Measurements from ENCODE around the gene PGA5.
A peak's percentile ranks its signal among the peaks of the same experiment; 100 is the strongest.
"Not testable (repeated sequence)": the region's sequence is repeated elsewhere in the genome, so short reads cannot be mapped to it uniquely, and the experiment has no call there.

PGA5 gene

DNA sequence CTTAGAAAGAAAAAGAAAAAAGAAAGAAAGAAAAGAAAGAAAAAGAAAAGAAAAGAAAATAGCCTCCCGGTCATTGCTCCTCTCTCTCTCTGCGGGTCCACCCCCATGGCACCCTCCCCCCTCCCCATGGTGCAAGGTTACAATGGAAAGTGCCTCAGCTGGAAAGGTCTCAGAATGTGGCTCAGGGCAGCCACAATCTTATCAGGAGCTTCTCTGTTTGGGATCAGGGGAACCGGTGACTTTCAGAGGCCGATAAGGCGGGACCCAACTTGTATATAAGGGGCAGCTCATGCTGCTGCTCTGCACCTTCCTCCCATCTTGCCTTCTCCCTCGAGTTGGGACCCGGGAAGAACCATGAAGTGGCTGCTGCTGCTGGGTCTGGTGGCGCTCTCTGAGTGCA is 18.9 kb upstream of the PGA5 start, which contains the start of gene PGA4:
TSS of gene PGA4 (plus strand) at position 301 of the 400 bp plus-strand sequence. CDS start at position 355, 54 bp downstream.
- intact Hi-C loops (cut with DNase I); DNase-seq: not testable (repeated sequence)

DNA sequence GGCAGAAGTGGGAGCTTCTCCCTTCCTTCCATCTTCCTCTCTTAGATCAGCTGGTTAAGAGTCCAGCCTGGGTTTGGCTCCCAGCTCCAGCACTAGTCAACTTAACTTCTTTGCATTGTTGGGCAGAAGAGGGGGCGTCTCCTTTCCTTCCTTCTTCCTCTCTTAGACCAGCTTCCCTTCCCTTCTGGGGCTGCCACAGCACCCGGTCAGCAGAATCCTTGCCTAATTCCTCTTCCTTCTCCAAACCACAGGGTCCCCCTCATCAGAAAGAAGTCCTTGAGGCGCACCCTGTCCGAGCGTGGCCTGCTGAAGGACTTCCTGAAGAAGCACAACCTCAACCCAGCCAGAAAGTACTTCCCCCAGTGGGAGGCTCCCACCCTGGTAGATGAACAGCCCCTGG is 18.3 kb upstream of the PGA5 start:
- DNase-seq: not testable (repeated sequence)

DNA sequence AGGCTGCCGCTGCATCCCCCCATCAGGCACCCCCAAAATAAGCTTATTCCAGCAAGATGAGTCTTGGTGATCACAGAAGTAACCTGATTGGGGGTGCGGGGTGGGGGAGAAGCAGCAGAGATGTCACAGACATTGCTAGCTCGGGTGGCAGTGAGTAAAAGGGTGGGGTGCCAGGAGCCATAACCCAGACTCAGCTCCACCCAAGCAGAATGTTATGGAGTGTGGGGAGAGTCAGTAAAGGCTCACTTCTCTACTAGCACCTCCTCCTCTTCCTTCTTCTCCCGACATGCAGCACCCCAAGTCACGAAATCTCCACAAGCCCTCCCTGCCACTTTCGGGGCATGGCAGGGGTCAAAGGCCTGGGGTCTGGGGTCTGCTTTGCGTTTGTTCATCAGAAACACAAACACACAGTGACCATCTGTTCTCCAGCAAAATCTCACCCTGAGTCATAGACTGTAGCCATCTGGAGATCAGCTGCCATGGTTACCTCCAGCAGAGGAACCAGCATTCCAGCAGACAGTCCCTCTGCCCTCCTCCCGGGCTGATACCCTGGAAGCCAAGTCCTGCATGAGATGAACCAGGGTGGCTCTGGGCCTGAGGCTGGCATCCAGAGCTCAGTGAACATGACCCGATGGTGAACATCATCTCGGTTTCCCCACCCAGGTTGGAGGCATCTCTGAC is 14.4 kb upstream of the PGA5 start:
- intact Hi-C loops (cut with DNase I): not testable (repeated sequence)

More for the DNA sequence above, 18.3 kb upstream of the PGA5 start:
- intact Hi-C loops (cut with DNase I): not testable (repeated sequence)

DNA sequence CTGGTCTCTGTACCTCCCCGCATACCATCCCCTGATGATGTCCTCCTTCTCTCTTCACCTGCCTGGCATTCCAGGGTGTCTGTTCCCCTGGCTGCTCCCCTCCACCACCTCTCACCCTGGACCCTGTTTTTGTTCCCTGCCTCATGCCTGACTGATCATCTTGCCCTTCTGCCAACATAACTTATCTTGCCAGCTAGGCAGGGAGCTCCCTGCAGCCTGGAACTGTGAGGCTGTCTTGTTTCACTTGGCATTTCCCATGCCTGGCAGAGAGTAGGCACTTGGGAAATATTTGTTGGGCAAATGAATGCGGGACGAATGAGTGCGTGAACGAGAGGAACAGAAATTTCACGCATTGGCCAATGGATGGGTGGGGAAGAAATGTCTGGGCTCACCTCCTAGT is 11.5 kb upstream of the PGA5 start:
- DNase-seq; intact Hi-C loops (cut with DNase I): not testable (repeated sequence)

More for the DNA sequence above, 14.4 kb upstream of the PGA5 start:
- DNase-seq: not testable (repeated sequence)

DNA sequence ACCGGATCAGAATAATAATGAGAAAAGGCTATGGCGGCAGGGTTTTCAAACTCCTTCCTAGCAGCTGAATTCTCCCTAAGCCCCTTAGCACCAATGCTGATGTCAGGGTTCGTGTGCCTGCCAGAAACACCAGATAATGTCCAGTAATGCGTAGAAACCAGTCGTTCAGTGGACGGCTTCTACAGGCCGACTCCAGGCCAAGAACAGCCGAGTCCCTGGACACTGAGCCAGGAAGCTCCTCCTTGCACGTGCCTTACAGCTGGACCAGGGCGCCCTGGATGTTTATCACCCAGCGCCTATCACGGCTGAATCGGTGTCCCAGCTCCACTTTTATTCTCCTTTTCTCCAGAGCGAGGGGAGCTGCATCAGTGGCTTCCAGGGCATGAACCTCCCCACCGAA is 9.9 kb upstream of the PGA5 start:
- intact Hi-C loops (cut with DNase I); DNase-seq: not testable (repeated sequence)

DNA sequence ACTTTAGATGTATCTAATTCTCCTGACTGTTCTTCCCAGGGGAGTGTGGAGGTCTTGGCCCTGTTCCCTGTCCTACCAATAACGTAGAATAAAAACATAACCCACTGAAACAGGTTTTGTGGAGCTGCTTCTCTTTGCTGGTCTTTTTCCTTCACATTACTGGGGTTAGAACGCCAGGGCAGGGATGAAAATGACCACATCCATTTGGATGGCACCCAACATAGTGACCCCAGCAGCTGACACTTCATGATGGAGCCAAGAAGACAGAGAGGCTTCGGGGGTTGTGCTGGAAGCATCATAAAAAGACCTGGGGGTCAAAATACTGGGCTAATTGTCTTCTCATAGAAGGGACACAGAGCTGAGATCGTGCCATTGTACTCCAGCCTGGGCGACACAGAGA is 9.4 kb upstream of the PGA5 start:
- intact Hi-C loops (cut with DNase I); DNase-seq: not testable (repeated sequence)

DNA sequence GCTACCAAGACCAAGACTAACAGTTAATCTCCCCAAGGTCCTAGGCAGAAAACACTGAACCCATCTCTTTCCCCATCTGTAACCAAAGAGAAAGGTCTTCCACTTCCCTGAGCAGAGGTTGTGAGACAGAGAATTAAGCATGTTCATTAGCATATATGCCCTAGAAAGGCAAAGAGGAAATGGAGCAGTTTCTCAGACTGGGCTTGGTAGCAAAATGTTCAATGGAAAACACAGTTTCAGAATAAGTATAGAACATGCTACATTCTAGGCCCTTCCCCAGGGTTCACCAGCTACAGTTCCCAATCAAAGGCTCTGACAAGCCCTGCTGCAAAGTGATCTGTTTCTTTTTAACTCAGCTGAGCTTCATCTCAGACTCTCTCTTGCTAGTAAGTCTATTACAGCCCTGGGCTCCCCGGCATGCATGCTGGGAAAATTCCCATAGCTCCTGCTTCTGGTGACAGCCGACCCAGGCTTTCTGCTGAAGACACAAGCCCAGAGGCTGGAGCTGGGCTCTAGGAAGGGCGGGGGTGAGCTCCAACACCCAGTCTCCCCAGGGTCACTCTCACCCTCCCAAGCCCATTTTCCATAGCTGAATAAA is 8.3 kb upstream of the PGA5 start:
- DNase-seq; intact Hi-C loops (cut with DNase I): not testable (repeated sequence)

DNA sequence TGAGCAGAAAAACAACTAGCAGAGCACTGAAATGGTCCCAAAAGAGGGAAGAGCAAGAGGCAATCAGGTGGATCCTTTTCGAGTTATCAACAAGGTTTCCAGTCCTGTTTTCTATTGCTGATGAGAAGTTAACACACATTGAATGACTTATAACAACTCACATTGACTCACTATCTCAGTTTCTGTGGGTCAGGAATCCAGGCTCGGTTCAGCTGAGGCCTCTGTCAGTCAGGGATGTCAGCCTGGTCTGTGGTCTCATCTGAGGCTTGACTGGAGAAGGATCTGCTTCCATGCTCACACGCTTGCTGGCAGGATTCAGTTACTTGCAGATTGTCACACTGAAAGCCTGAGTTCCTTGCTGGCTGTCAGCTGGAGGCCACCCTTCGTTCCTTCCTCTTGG is 3.8 kb upstream of the PGA5 start:
- DNase-seq; intact Hi-C loops (cut with DNase I): not testable (repeated sequence)

DNA sequence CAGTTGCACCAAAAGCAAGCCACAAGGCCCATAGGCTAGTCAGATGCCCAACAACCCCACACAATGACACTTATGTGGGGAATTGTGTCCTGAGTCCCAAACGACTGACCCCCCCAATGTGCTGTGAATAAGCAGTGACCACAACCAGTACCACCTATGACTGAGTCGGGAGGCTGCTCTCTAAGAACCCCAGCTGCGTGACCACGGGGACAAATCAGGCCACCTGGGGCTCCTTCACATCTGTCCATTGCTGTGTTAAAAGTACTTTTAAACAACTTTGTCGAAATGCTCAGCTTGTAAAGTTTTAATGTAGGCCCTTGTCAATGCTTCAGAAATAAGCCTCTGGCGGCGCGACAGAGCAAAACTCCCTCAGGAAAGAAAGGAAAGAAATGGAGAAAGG is 687 bp upstream of the PGA5 start:
- intact Hi-C loops (cut with DNase I); DNase-seq: not testable (repeated sequence)

DNA sequence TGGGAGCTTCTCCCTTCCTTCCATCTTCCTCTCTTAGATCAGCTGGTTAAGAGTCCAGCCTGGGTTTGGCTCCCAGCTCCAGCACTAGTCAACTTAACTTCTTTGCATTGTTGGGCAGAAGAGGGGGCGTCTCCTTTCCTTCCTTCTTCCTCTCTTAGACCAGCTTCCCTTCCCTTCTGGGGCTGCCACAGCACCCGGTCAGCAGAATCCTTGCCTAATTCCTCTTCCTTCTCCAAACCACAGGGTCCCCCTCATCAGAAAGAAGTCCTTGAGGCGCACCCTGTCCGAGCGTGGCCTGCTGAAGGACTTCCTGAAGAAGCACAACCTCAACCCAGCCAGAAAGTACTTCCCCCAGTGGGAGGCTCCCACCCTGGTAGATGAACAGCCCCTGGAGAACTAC is 551 bp downstream of the PGA5 start:
- intact Hi-C loops (cut with DNase I); DNase-seq: not testable (repeated sequence)

DNA sequence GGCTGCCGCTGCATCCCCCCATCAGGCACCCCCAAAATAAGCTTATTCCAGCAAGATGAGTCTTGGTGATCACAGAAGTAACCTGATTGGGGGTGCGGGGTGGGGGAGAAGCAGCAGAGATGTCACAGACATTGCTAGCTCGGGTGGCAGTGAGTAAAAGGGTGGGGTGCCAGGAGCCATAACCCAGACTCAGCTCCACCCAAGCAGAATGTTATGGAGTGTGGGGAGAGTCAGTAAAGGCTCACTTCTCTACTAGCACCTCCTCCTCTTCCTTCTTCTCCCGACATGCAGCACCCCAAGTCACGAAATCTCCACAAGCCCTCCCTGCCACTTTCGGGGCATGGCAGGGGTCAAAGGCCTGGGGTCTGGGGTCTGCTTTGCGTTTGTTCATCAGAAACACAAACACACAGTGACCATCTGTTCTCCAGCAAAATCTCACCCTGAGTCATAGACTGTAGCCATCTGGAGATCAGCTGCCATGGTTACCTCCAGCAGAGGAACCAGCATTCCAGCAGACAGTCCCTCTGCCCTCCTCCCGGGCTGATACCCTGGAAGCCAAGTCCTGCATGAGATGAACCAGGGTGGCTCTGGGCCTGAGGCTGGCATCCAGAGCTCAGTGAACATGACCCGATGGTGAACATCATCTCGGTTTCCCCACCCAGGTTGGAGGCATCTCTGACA is 4.4 kb downstream of the PGA5 start:
- intact Hi-C loops (cut with DNase I); DNase-seq: not testable (repeated sequence)

DNA sequence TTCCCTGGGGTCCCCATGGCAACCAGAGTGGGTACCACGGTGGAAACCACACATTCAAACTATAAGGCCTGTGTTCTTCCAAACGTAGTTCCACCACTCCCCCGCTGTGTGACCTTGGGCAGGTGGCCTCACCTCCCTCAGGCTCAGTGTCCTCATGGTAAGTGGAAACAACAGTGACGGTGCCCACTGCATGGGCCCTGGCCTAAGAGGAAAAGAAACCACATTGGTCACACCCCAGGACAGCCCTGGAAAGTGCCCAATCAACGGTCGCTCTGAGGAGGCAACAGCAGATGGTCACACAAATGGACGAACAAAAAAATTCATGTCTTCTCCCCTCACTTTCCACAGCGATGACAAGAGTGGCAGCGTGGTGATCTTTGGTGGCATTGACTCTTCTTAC is 7.1 kb downstream of the PGA5 start:
- DNase-seq; intact Hi-C loops (cut with DNase I): not testable (repeated sequence)

DNA sequence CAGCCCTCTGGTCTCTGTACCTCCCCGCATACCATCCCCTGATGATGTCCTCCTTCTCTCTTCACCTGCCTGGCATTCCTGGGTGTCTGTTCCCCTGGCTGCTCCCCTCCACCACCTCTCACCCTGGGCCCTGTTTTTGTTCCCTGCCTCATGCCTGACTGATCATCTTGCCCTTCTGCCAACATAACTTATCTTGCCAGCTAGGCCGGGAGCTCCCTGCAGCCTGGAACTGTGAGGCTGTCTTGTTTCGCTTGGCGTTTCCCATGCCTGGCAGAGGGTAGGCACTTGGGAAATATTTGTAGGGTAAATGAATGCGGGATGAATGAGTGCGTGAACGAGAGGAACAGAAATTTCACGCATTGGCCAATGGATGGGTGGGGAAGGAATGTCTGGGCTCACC is 8.2 kb downstream of the PGA5 start:
- DNase-seq; intact Hi-C loops (cut with DNase I): not testable (repeated sequence)

DNA sequence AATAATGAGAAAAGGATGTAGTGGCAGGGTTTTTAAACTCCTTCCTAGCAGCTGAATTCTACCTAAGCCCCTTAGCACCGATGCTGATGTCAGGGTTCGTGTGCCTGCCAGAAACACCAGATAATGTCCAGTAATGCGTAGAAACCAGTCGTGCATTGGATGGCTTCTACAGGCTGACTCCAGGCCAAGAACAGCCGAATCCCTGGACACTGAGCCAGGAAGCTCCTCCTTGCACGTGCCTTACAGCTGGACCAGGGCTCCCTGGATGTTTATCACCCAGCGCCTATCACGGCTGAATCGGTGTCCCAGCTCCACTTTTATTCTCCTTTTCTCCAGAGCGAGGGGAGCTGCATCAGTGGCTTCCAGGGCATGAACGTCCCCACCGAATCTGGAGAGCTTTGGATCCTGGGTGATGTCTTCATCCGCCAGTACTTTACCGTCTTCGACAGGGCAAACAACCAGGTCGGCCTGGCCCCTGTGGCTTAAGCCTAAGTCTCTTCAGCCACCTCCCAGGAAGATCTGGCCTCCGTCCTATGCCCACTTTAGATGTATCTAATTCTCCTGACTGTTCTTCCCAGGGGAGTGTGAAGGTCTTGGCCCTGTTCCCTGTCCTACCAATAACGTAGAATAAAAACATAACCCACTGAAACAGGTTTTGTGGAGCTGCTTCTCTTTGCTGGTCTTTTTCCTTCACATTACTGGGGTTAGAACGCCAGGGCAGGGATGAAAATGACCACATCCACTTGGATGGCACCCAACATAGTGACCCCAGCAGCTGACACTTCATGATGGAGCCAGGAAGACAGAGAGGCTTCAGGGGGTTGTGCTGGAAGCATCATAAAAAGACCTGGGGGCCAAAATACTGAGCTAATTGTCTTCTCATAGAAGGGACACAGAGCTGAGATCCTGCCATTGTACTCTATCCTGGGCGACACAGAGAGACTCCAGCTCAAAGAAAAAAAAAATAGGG is 10.1 kb downstream of the PGA5 start:
- DNase-seq; intact Hi-C loops (cut with DNase I): not testable (repeated sequence)

DNA sequence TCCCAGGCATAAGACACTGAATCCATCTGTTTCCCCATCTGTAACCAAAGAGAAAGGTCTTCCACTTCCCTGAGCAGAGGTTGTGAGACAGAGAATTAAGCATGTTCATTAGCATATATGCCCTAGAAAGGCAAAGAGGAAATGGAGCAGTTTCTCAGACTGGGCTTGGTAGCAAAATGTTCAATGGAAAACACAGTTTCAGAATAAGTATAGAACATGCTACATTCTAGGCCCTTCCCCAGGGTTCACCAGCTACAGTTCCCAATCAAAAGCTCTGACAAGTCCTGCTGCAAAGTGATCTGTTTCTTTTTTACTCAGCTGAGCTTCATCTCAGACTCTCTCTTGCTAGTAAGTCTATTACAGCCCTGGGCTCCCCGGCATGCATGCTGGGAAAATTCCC is 11.4 kb downstream of the PGA5 start:
- DNase-seq; intact Hi-C loops (cut with DNase I): not testable (repeated sequence)

DNA sequence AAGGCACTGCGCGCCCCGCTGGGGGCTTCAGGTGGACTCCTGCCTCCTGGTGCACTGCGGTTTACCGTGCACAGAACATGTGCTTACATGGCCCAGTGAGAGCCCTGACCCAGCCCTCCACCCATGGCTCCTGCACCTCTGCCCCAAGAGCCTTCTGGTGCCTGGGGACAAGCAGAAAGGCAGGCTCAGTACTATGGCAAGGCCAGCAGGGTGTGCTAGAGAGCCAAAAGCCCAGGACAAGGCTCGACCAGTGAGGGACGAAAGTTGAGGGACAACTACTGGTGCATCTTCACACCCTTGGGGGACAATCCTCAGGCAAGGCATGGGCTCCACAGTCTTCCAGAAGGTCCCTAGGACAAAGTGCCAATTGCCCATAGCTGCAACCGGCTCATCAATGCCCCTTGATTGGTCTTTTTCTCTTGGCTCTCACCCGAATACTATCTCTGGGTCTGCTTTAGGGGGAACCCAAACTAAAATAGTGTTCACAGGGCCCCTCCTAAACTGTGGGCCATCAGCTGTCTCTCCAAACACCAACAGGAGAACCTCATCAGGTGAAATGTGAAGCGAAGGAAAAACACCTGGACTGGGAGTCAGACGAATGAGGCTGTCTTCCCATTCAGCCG is 13.5 kb downstream of the PGA5 start:
- DNase-seq: peak in 41 of 42 donors; percentile 25 to 85 (median 65)
- intact Hi-C loops (cut with DNase I): no loop called here

DNA sequence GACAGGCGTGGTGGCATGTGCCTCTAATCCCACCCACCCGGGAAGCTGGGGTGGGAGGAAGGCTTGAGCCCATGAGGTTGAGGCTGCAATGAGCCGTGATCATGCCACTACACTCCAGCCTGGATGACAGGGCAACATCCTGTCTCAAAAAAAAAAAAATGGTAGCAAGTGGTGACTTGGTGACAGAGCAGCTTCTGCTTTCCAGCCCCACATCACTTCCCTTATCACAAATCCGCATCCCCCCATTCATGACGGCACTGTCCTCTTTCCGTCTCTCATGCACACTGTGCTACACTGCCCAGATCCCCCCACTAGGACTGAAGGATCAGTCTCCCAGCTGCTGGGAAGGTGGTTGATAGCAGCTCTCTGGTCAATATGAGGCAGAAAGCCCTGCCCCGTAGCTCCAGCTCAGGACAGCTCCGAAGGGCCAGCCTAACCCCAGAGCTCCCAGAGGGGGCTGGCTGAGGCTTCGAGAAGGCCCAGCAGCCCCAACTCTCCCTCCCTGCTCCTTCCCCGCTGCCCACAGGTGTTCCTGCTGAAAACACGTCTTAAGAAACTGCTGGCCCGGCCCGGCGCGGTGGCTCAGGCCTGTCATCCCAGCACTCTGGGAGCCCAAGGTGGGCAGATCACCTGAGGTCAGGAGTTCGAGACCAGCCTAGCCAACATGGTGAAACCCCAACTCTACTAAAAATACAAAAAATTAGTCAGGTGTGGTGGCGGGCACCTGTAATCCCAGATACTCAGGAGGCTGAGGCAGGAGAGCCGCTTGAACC is 15.9 kb downstream of the PGA5 start:
- no peak for DNase-seq
- intact Hi-C loops (cut with DNase I): no loop called here

DNA sequence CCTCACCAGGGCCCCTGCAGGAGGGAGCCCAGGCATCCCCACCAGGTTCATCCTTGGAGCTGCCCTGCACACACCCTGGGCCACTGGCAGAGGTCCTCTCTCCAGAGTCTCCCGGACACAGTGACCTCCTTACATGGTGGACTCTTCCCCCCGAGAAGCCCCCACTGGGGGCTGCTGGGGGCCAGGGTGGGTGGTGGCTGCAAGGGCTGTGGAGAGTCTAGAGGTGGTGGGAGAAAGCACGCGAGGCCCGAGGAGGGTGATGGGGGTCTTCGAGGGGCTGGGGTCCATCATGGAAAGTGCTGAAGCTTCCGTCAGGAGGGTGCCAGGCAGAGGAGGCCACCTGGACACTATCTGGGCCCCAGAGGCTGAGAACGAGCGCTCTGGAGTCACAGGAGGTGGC is 17.6 kb downstream of the PGA5 start:
- DNase-seq: no peak
- intact Hi-C loops (cut with DNase I): no loop called here

Measured in head of caudate nucleus (tissue), 42 donors.